GM18907 (cell line): Measurements from ENCODE around the gene HSFX3.
"Not testable (repeated sequence)": the region's sequence is repeated elsewhere in the genome, so short reads cannot be mapped to it uniquely, and the experiment has no call there.

Experiments
- ATAC-seq: cut with Tn5 transposase; IDR thresholded peaks from one replicate; pipeline ENCODE4 v1.9.1; 2021; ENCODE audit warnings: mild to moderate bottlenecking, moderate library complexity; ENCODE audit not compliant: unreplicated experiment

The HSFX3 gene

GRCh38 chrX:149545545-149546543 is 3.9 kb downstream of the HSFX3 start:
- peak; percentile 66 for ATAC-seq

- no peak for ATAC-seq
Measured at GRCh38 chrX:149541521-149542047, 8.1 kb downstream of the HSFX3 start.

GRCh38 chrX:149540621-149541520 is 8.9 kb downstream of the HSFX3 start, which contains the start of gene EOLA1:
Gene EOLA1, plus strand, starts transcription at chrX:149541012. Its CDS starts 4,619 bp downstream, at chrX:149545631.
- ATAC-seq = peak; percentile 82

GRCh38 chrX:149540131-149540620 is 9.5 kb downstream of the HSFX3 start:
- ATAC-seq = peak; percentile 17

- ATAC-seq = peak; percentile 54
Measured at GRCh38 chrX:149539283-149540130, 10.2 kb downstream of the HSFX3 start.

GRCh38 chrX:149537474-149537873 is 12.2 kb downstream of the HSFX3 start:
- not testable (repeated sequence) for ATAC-seq

- ATAC-seq = not testable (repeated sequence)
Measured at GRCh38 chrX:149534926-149535602, 14.7 kb downstream of the HSFX3 start.

- not testable (repeated sequence) for ATAC-seq
Measured at GRCh38 chrX:149533999-149534398, 15.7 kb downstream of the HSFX3 start.

- ATAC-seq = not testable (repeated sequence)
Measured at GRCh38 chrX:149532868-149533267, 16.9 kb downstream of the HSFX3 start.

GRCh38 chrX:149531599-149531998 is 18.1 kb downstream of the HSFX3 start:
- ATAC-seq = peak; percentile 64

- no peak for ATAC-seq
Measured at GRCh38 chrX:149528381-149528780, 21.3 kb downstream of the HSFX3 start.

GRCh38 chrX:149527705-149528104 is 22.0 kb downstream of the HSFX3 start:
- ATAC-seq = no peak

- ATAC-seq = not testable (repeated sequence)
Measured at GRCh38 chrX:149526318-149527033, 23.2 kb downstream of the HSFX3 start.

- ATAC-seq = peak; percentile 55
Measured at GRCh38 chrX:149525903-149526302, 23.8 kb downstream of the HSFX3 start.

- ATAC-seq = peak; percentile 94
Measured at GRCh38 chrX:149525389-149525788, 24.3 kb downstream of the HSFX3 start.

- no peak for ATAC-seq
Measured at GRCh38 chrX:149522916-149523315, 26.8 kb downstream of the HSFX3 start.

- ATAC-seq = no peak
Measured at GRCh38 chrX:149521438-149521837, 28.3 kb downstream of the HSFX3 start.

GRCh38 chrX:149520636-149521277 is 29.0 kb downstream of the HSFX3 start:
- ATAC-seq = not testable (repeated sequence)
